Bone marrow (tissue), 2 donors: Measurements from ENCODE around the gene MED27.
"Not testable (repeated sequence)": the region's sequence is repeated elsewhere in the genome, so short reads cannot be mapped to it uniquely, and the experiment has no call there.

Experiments used
- DNase-seq, 2 donors: peaks; one replicate each; lab custom pipeline; 2025; lab: John Stamatoyannopoulos, UW

The MED27 gene

DNA sequence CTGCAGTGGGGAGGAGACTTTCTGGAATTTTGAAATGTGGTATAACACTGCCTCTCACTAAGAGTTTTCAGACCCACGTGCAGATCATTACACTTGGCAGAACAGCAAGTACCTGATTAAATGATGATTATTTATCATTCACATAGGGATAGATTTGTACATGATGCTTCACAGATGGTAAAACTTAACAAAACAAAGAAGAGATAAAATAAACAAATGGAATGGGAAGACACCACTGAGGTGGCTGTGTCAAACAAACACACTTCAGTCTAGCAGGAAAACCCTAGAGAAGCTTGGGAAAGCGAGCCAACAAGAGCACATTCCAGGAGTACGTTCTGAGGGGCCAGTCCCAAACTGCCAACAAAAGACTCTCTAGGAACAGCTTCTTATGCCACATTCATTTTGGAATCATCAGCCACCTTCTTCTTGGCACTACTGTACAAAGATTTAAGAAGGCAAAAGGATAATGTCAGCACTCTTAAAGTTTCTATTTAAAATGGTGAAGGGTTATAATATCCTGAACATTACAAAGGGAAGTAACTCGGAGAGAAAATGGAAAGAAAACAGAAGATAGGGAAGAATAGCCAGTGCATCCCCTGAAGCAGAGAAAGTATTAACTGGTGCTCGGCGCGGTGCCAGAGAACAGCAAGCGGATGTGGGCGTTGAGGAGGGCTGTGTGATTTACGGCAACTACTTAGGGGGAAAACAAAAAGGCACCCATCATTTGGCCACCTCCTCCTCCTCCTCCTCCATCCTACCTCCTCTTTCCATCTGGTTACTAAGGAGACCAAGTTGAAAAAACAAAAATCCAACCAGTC is 1.6 kb downstream of the MED27 start:
- no peak for DNase-seq

DNA sequence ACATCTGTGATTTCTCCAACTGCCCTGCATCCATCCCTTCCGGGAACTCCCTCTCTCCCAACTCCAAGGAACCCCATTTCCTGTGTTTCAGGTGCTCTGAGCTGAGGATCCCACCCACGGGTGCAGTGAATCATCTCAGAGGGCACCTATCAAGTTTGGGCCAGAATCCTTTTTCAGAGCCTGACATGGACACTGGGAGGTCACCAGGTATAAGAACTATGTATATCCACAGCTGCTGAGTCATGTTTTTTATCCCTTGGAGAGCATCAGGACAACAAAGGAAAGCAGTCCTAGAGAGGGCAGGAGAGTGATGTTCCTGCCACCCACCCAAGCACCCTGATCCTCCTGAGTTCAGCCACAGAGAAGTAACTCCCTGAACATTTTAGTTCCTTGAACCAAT is 3.8 kb downstream of the MED27 start:
- DNase-seq: no peak

DNA sequence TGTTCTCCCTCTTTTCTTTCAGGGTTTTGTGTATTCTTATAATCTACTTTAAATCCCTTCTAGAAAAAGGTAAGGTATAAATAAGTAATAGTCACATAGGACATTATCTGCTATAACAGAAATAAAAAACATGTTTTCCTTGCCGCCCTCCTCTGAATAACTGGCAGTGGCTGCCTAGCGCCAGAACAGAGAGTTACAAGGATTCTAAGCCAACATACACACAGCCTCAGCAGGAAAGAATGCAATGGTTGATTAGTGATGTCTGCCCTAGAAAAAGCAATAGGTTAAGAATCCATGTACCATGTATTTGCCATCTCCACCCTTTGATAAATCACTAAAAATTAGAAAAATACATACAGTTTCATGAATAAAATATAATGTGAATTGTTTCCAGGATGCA is 4.9 kb downstream of the MED27 start:
- DNase-seq: no peak

DNA sequence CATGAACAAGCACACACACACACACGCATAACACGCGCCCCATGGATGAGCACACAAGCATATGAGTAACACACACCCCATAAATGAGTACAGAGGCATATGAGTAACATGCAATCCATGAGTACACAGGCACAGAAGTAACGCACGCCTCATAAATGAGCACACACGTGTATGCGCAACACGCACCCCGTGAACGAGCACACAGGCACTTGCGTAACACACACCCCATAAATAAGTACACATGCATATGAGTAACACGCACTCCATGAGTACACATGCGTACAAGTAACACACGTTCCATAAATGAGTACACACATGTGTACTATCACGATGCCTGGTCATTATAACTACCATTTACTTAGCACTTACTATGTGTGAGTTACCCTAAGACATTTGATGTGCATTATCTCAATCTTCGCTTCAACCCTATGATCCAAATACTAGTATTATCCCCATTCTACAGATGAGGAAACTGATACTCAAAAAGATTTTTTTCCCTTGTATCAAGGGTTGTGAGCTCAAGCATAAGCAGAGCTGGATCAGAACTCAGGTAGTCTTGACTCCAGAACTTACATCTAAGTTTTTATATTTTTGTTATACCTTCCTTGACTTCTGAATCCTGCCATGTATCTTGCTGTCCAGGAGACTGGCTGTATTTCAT is 7.7 kb downstream of the MED27 start:
- no peak for DNase-seq

DNA sequence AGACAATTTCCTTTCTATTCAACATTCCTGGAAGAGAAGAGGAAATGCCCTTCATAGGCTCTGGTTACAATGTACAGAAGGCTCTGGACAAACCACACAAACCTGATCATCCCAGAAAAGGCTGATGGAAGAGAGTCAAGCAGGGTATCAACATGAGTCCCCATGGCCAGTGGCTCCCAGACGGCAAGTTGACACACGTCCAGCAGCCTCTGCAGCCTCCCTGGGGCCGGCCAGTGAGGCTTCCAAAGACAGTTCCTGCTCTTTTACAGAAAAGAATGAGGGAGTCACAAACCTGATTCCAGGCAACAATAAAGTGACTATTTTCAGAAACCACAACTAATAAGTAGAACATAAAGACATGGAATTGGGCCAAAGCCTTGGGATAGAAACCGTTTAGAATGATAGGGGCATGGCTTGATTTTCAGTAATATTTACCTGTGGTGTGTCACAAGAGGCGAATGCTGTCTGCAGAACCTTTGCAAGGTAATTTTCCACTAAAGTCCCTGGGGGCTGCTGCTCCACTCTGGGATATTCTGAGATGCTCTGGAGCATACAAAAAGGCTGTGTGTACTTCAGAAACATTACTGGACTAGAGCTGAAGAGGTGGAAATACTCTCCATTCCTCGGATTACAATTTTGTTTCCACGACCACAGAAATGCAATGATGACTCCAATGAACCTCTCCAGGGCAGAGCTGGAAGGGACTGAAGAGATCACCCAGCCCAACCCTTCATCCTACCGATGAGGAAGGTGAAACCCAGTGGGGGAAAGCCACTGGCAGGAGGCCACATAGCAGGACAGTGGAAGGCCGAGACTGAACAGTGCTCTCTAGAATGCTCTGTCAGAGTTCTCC is 10.4 kb downstream of the MED27 start:
- no peak for DNase-seq

DNA sequence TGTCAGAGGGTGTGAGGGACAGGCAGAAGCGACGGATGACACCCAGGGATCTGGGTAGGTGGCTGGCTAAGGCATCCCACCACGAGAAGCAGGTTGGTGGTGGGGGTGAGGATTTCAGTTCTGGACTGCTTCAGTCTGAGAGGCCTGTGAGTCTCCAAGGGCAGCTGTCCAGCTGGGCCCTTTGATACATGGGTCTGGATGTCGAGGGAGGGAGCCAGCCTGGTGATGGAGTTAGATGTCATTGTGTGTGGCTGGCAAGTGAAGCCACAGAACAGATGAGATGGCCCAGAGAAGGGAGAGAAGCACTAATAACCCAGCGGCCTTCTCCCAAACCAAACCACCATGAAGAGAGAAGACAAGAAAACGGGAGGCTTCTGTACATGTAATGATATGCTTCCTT is 11.1 kb downstream of the MED27 start:
- DNase-seq: no peak

DNA sequence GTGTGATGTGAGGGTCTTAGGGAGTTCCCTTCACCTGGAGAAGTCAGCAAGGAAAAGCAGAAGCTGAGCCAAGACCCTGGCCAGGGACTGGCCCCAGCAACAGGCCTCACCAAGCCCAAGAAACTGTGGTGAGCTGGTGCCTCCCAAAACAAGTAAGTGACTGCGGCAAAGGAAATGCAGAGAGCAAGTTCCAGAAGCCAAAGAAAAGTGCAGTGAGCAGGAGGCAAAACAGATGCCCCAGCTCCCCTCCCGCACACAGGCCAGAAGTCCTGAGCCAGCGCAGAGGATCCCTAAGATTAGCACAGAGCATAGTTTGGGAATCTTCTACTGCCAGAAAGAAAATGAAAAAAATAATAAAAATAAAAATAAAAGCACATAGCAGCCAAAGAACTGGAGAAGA is 13.2 kb downstream of the MED27 start:
- no peak for DNase-seq

DNA sequence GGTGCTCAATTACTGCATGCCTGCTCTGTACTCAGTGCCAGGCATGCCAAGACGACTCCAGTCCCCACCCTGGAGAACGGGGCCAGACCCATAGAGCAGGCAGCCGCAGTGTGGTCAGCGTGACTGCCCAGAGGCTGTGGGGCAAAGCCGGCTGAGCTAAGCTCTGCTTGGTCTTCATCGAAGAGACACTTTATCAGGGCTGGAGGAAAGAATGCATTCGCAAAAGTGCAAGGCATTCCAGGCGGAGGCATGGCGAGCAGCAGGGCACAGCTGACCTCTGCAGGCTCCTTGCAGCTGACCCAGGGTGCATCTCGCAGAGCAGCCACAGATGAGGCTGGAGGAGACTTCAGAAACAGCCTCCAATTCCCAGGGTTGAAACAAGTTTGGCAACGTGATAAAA is 13.6 kb downstream of the MED27 start:
- no peak for DNase-seq

DNA sequence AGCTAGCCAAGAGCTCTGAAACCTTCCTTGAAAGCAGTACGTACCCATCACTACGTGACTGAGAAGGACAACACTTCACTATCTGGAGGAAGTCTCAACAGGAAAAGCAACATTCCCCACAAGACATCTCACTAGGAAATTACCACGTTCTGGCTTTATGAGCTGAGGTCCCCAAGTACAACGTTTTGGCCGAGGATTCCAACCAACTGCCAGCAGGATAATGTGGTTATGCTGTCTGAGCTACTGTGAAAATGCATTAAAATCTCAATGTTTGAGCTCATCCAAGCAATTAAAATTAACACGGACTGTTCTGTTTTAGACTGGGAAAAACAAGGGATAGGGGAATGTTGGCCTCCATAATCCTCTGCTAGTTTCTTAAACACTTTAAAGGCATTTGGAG is 16.4 kb downstream of the MED27 start:
- no peak for DNase-seq

DNA sequence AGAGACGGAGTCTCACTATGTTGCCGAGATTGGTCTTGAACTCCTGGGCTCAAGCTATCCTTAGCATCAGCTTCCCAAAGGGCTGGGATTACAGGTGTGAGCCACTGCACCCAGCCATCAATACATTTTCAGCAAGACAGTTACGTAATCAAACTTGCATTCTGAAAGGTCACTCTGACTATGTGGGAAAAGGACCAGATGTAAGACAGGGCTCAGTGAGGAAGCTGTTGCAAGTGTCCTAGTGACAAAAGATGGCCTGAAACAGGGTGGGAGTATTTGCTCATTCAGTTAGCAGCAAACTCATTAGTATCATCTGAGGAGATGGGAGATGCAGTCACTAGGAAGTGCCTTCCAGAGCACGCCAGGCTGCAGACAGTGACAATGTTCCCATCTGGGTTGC is 16.9 kb downstream of the MED27 start:
- no peak for DNase-seq

DNA sequence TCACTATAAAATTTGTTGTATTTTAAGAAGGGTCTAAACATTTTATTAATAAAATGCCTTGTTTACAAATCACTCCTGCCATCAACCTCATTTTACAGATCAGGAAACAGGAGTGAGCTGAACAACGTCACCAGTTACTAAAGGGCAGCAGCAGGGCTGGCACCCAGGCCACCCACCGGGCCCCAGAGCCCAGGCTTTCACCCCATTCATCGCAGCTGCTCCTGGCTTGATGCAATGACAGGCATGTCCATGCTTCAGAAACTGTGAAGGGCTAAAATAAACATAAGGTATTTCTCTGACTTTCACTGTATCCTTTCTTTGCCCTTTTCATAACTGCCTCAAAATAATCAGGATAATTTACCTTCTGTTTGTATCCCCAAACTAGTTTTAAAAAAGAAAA is 18.1 kb downstream of the MED27 start:
- no peak for DNase-seq

DNA sequence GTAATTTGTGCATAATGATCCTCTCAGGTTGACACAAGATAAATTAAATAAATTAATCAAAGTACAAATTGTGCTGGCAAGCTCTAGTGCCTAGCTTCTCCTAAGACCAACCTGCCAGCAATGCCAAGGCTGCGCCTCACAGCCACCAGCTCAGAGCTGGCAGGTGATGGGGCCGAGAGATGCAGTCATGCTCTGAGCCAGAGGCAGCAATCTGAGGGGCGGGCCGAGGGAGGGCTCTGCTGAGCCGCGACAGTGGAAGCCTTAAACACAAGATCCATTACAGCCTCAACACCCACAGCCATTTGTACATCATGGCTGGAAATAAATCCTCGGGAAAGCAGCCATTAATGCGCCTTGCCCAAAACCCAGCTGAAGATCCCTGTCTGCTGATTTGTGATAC is 20.3 kb downstream of the MED27 start:
- no peak for DNase-seq

DNA sequence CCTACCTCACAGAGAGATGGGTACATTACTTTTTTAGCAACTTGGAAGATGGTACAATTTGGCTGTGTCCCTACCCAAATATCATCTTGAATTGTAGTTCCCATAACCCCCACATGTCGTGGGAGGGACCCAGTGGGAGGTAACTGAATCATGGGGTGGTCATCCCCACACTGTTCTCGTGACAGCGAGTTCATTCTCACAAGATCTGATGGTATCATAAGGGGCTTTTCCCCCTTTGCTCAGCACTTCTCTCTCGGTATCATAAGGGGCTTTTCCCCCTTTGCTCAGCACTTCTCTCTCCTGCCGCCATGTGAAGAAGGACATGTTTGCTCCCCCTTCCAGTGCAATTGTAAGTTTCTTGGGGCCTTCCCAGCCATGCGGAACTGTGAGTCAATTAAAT is 21.4 kb downstream of the MED27 start:
- DNase-seq: not testable (repeated sequence)

DNA sequence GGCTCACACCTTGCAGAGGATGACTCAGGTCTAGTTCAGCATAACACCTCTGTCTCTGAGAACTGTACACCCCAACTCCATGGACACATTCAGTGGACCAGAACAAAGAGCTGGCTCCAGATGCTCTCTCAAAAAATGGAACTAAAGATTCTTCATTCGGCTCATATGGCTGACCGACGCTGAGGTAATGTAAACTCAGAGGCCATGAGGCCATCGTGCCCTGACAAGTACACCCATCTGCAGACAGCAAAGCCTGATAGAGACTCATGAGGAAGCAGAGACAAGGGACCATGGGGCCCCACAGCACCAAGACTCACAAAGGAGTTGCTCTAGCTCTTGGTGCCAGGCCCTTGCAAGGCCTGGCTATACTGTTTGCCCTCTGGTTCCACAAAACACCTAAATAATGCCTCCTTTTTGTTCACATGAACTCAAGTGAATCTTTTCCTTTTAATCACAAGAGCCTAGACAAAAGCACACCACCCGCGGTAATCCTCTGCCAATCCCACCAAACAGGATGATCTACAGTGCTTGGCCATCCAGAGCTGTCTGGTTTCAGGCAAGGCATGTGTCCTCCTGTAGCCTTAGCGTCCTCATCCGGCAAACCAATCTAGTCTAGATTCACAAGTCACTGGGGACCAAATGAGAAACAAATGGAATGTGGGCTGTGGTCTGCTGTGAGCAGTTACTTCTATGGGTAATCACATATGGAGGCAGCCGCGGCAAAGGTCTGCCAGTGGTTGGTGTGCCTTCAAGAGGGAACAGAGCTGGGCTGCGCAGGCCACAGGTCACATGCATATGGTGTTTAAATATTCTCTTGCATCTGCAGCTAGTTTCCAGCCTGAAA is 22.7 kb downstream of the MED27 start:
- no peak for DNase-seq

DNA sequence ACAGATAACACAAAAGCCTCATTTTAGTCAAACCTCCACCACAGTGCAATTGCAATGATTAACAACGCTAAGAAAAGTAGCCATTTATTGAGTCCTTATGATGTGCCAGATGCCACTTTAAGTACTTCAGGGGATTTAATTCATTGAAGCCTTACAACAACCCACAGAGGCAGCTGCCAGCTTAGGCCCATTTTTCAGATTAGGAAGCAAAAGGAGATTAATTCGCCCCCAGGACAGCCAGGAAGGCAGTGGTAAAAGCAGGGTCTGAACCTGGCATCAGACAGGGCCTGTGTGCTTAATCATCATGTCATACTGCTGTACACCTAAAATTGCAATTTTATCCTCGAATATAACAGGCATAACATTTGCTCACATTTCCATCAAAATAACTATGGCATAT is 23.9 kb downstream of the MED27 start:
- DNase-seq: no peak

DNA sequence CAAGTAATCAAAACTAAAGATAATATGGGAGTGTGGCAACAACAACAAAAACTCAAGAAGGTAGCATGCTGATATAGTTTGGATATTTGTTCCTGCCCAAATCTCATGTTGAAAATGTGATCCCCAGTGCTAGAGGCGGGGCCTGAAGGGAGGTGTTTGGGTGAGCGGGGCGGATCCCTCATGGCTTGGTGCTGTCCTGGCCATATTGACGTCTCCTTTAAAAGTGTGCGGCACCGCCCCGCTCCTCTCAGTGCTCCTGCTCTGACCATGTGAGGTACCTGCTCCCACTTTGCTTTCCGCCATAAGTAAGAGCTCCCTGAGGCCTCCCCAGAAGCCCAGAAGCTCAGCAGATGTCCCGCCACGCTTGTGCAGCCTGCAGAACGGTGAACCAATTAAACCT is 25.6 kb downstream of the MED27 start:
- DNase-seq: no peak

DNA sequence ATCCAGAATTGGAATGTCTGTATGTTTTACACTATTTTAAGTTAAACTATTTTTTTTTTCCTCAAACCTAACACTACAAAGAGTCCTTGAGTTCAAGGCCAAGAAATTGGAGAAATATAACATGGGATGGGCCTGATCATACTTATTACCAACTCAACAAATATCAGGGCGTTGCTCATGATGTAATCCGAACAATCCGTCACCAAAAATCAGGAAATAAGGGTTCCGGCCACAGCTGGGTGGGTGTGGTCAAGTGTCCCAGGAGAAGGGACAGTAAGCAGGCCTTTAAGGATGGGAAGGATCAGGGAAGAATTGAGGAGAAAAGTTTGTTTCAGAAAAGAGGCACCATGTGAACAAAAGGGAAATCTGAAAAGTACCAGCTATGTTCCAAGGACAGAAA is 29.8 kb downstream of the MED27 start:
- no peak for DNase-seq

DNA sequence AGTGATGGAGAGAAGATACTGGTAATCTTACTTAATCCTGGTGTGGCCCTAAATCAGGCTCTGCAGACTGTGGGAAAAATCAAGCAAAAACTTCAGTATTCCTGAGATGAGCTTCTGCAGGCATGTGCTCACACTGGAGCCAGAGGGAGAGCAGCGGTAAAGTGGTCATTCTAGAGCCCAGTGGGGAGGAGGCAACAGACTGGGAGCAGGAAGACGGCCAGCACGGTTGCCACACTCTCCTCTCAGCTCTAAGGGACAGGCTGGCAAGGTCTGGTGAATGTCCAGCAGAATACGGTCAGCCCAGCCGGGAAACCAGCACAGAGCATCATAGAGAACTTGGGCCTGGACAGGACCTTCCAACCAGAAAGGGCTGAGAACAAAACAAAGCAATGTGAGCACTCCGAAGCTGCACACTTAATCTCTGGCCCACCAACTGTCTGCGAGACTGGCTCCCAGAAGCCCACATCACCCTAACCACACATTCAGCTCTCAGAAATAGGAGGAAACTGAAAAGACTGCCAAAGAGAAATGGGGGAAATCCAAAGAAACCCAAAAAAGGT is 30.3 kb downstream of the MED27 start:
- no peak for DNase-seq

DNA sequence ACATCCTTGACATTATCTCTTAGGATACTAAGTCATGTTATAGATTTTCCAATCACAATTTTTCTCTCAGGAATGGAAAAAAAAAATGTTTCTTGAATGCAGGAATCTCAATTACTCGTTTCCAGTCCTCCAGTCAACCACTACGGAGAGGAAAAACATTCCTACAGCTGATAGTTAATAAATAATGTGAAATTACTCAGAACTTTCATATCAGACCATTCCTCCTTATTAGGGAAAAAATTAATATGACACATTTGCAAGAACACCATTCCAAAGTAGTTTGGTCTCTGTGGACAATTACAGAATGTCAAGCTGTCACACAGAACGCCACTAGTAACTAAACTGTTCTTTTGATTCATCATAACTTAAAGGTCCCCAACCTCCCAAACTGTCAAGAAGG is 31.5 kb downstream of the MED27 start:
- DNase-seq: no peak

DNA sequence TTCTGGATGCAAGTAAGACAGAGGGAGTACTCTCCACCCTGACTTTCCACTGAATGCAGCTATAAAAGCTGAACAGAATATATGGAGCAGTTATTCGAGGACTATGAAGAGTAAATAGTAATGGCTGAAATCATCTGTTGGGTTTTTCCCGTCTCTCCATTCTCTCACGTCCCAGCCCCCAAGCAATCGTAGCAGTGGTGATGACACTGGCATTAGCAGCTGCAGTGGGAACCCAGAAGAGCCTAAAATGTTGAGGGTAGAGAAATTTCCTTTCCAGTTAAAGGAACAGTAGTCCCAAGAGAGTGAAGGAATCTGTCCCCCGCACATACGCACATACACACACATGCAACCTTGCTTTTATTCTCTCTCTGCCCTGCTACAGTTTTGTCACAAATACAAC is 33.2 kb downstream of the MED27 start:
- no peak for DNase-seq

DNA sequence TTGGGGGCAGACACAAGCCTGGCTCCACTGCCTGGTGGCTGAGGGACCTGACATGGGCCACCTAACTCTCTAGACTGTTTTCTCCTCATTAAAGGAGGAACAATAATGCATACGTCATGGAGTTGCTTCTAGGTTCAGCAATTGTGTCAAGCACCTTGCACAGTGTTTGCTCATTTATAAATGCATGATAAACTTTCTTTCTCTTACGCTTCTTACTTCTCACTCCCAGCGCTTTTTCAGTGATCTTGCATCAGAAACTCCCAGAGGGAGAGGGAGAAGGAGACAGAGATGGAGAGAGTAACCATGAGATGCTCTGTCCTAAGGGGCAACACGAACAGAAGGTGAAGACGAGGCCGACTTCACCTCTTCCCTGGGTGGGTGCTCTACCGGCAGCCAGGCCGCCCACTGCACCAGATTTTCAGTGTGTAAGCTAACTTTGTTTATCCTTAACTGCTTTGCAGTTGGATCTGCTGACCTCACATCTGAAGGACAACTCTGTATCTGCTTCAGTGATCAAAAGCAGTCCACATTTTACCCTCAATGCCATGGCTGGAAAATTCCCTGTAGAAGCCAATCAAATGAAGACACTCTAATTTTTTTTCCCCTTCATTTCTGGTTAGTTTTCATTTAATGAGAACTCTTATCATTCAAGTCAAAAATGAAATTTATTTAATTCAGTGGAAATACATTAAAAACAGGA is 35.3 kb downstream of the MED27 start:
- DNase-seq: no peak
